Keratinocyte (primary cell): Measurements from ENCODE around the gene WNT6. TPM values are rescaled to one million over a fixed set of nuclear protein-coding genes. Genes with fewer than 3 reads are reported as not detected.
A peak's percentile ranks its signal among the peaks of the same experiment; 100 is the strongest.

Experiments used
- DNase-seq: peaks from one replicate; pipeline ENCODE4 v3.0.0-alpha.2; 2011; ENCODE audit warnings: low read depth, missing footprints, low spot score
- FAIRE-seq: peaks from 2 replicates; lab custom pipeline; 2011; peaks lifted over from hg19 to GRCh38; lab: Jason Lieb, UNC
- H2AFZ ChIP-seq: 2 replicates; pipeline ENCODE4 v1.6.0; 2012; ENCODE audit warnings: low read length, control low read depth, inconsistent platforms; ENCODE audit not compliant: control insufficient read depth
- H3K27ac ChIP-seq: 2 replicates; pipeline ENCODE4 v1.5.1; 2011; ENCODE audit warnings: low read length; ENCODE audit not compliant: control insufficient read depth, insufficient read depth
- H3K27me3 ChIP-seq: 3 replicates; pipeline ENCODE4 v1.6.0; 2011; ENCODE audit warnings: low read length; ENCODE audit not compliant: control insufficient read depth, insufficient read depth; ENCODE audit errors: extremely low read depth
- H3K36me3 ChIP-seq, 2 experiments: 2 replicates in 1 of 2; 3 replicates in 1 of 2; pipeline ENCODE4 v1.5.1; 2011; ENCODE audit warnings: low read length in 2 of 2, mild to moderate bottlenecking in 1 of 2; ENCODE audit not compliant: control insufficient read depth in 2 of 2, insufficient read depth in 2 of 2; ENCODE audit errors: extremely low read depth in 1 of 2
- H3K4me1 ChIP-seq: 3 replicates; pipeline ENCODE4 v1.5.1; 2011; ENCODE audit warnings: low read length; ENCODE audit not compliant: control insufficient read depth, insufficient read depth; ENCODE audit errors: extremely low read depth
- H3K4me2 ChIP-seq: 3 replicates; pipeline ENCODE4 v1.6.0; 2011; ENCODE audit warnings: low read depth, low read length; ENCODE audit not compliant: control insufficient read depth, insufficient read depth; ENCODE audit errors: extremely low read depth
- H3K4me3 ChIP-seq, 3 experiments: fragments of 200-600 bp in 1 of 3; sonication (generic) in 1 of 3; 2 replicates in 2 of 3; 3 replicates in 1 of 3; pipeline ENCODE4 v1.5.1; 2011 to 2016; ENCODE audit warnings: low read length in 3 of 3, mild to moderate bottlenecking in 3 of 3, control low read depth in 2 of 3, inconsistent platforms in 1 of 3, low read depth in 1 of 3, mixed read lengths in 1 of 3, mixed run types in 1 of 3, moderate library complexity in 1 of 3; ENCODE audit not compliant: control insufficient read depth in 2 of 3, insufficient read depth in 2 of 3; ENCODE audit errors: extremely low read depth in 1 of 3
- H3K79me2 ChIP-seq: 2 replicates; pipeline ENCODE4 v1.6.0; 2012; ENCODE audit warnings: low read length; ENCODE audit not compliant: control insufficient read depth, insufficient read depth
- H3K9ac ChIP-seq: 3 replicates; pipeline ENCODE4 v1.6.0; 2011; ENCODE audit warnings: low read length; ENCODE audit not compliant: control insufficient read depth, insufficient read depth; ENCODE audit errors: extremely low read depth
- H3K9me1 ChIP-seq: 3 replicates; pipeline ENCODE4 v1.6.0; 2011; ENCODE audit warnings: low read length; ENCODE audit not compliant: control insufficient read depth, insufficient read depth; ENCODE audit errors: extremely low read depth
- H3K9me3 ChIP-seq: 2 replicates; pipeline ENCODE4 v1.5.1; 2012; ENCODE audit warnings: low read depth, low read length; ENCODE audit not compliant: control insufficient read depth
- H4K20me1 ChIP-seq: 3 replicates; pipeline ENCODE4 v1.6.0; 2011; ENCODE audit warnings: low read length; ENCODE audit not compliant: control insufficient read depth, insufficient read depth; ENCODE audit errors: extremely low read depth
- CTCF ChIP-seq, 3 experiments: IDR thresholded peaks in 1 of 3; conservative IDR thresholded peaks in 1 of 3; optimal IDR thresholded peaks in 1 of 3; 2 replicates in 2 of 3; 3 replicates in 1 of 3; pipeline versions ENCODE3 to v1.5.1; 2011; ENCODE audit warnings: low read length in 3 of 3, mild to moderate bottlenecking in 3 of 3, moderate library complexity in 2 of 3, control low read depth in 1 of 3, inconsistent platforms in 1 of 3; ENCODE audit not compliant: insufficient read depth in 2 of 3; ENCODE audit errors: extremely low read depth in 1 of 3
- EZH2 ChIP-seq: IDR thresholded peaks from one replicate; pipeline ENCODE4 v1.6.1; 2012; ENCODE audit warnings: inconsistent platforms, mild to moderate bottlenecking, low read length, moderate library complexity
- dilution Hi-C: fragments of 300-500 bp; cut with MboI; formaldehyde crosslinking; loops from one replicate; pipeline ENCODE4 v1.7.0; 2020; ENCODE audit warnings: low sequenced_read_pairs; ENCODE audit not compliant: extremely low pct_ligation_motif_present
- polyA plus RNA-seq, 5 experiments: library from polyadenylated mRNA; depleted of rRNA in 3 of 5; stranded (reverse) in 3 of 5; stranded (forward) in 1 of 5; unstranded in 1 of 5; fragments of >200 nt; gene quantifications; 1 replicate in 1 of 5; 2 replicates in 3 of 5; 3 replicates in 1 of 5; pipeline versions ENCODE4 v1.2.1 to v1.2.3, GENCODE V29; 2011 to 2012; ENCODE audit warnings: missing spikeins in 2 of 5, low read depth in 1 of 5, low replicate concordance in 1 of 5

The WNT6 gene
- polyA plus RNA-seq, 1 donor (not counting 4 experiments of a cell fraction or from before 2014, with no cell fraction given), result not detected

- Histone ChIP-seq H4K20me1 (no peaks in the 10 kb centered on the region), H3K4me2 (no peak overlapping the region), H3K9me3 (no peaks in the 10 kb centered on the region), H3K9me1 (no peaks in the 10 kb centered on the region), H3K27me3 (no peaks in the 10 kb centered on the region), H3K4me1 (peaks cover 50% of the 10 kb centered on the region), H3K79me2 (no peaks in the 10 kb centered on the region), H2AFZ (no peak overlapping the region), H3K36me3 (no peaks in the 10 kb centered on the region), H3K27ac (no peak overlapping the region), H3K9ac (no peak overlapping the region), H3K4me3 (no peak overlapping the region)
- no peak for FAIRE-seq
- TF ChIP-seq CTCF (optimal IDR thresholded peaks at IDR 0.05 in 1 of 3, IDR thresholded peaks at IDR 0.05 in 1 of 3, conservative IDR thresholded peaks at IDR 0.05 in 1 of 3; ENCODE audit: extremely low read depth in 1 of 3, insufficient read depth in 2 of 3, low read length in 3 of 3) (no peak), EZH2 (no peak)
- dilution Hi-C loops, result no loop called here
- no peak for DNase-seq
Observed at GRCh38 chr2:218891275-218892135, 31.9 kb downstream of the WNT6 start.

DNA sequence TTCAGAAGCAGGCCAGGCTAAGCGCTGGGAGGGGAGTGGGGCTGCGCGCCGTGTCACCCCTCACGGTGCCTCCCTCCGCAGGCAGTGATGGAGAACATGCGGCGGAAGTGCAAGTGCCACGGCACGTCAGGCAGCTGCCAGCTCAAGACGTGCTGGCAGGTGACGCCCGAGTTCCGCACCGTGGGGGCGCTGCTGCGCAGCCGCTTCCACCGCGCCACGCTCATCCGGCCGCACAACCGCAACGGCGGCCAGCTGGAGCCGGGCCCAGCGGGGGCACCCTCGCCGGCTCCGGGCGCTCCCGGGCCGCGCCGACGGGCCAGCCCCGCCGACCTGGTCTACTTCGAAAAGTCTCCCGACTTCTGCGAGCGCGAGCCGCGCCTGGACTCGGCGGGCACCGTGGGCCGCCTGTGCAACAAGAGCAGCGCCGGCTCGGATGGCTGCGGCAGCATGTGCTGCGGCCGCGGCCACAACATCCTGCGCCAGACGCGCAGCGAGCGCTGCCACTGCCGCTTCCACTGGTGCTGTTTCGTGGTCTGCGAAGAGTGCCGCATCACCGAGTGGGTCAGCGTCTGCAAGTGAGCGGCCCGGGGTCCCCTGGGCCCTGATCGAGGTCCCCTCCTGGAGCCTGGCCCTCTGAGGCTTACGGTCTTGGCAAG is 33.2 kb downstream of the WNT6 start:
- DNase-seq (no peak), FAIRE-seq (peak; percentile 68)
- Histone ChIP-seq H3K27me3 (no peaks in the 10 kb centered on the region), H3K9me1 (no peaks in the 10 kb centered on the region), H3K79me2 (no peaks in the 10 kb centered on the region), H2AFZ (peak overlapping the region; percentile 74), H3K4me2 (peak overlapping the region; percentile 68), H3K9ac (peak overlapping the region; percentile 14), H3K4me3 (peak overlapping the region; percentile 33 to 63 (median 47)), H3K36me3 (no peaks in the 10 kb centered on the region), H3K9me3 (no peaks in the 10 kb centered on the region), H4K20me1 (no peaks in the 10 kb centered on the region), H3K27ac (peak overlapping the region; percentile 82), H3K4me1 (peaks cover 52% of the 10 kb centered on the region)
- peak in 2 of 3 experiments; percentile 29 to 64 for TF ChIP-seq CTCF (optimal IDR thresholded peaks at IDR 0.05 in 1 of 3, IDR thresholded peaks at IDR 0.05 in 1 of 3, conservative IDR thresholded peaks at IDR 0.05 in 1 of 3; ENCODE audit: extremely low read depth in 1 of 3, insufficient read depth in 2 of 3, low read length in 3 of 3)
- TF ChIP-seq EZH2, result no peak
- dilution Hi-C loops, result no loop called here
